ENCODE measurements around the gene CMTM5. TPM values are rescaled to one million over a fixed set of nuclear protein-coding genes. Genes with fewer than 3 reads are reported as not detected.

CMTM5 gene
- polyA plus RNA-seq, 1 donor (not counting 4 experiments of a cell fraction or from before 2014, with no cell fraction given) = not detected

GRCh38 chr14:23380197-23380914, 3.5 kb downstream of the CMTM5 start:
- TF ChIP-seq EZH2 (IDR thresholded peaks at IDR 0.05; ENCODE audit: low read length) (no peak), CTCF (optimal IDR thresholded peaks at IDR 0.05 in 1 of 3, IDR thresholded peaks at IDR 0.05 in 1 of 3, conservative IDR thresholded peaks at IDR 0.05 in 1 of 3; ENCODE audit: extremely low read depth in 1 of 3, insufficient read depth in 2 of 3, low read length in 3 of 3) (no peak)
- Histone ChIP-seq H2AFZ (ENCODE audit: control insufficient read depth, low read length) (no peak overlapping the region), H3K36me3 (ENCODE audit: control insufficient read depth in 2 of 2, extremely low read depth in 1 of 2, insufficient read depth in 2 of 2, low read length in 2 of 2) (no peaks in the 10 kb centered on the region), H3K9me1 (ENCODE audit: control insufficient read depth, extremely low read depth, insufficient read depth, low read length) (no peaks in the 10 kb centered on the region), H3K27ac (ENCODE audit: control insufficient read depth, insufficient read depth, low read length) (no peak overlapping the region), H3K9ac (ENCODE audit: control insufficient read depth, extremely low read depth, insufficient read depth, low read length) (no peak overlapping the region), H3K27me3 (ENCODE audit: control insufficient read depth, extremely low read depth, insufficient read depth, low read length) (peaks cover 7% of the 10 kb centered on the region), H3K4me1 (ENCODE audit: control insufficient read depth, extremely low read depth, insufficient read depth, low read length) (no peaks in the 10 kb centered on the region), H3K4me3 (ENCODE audit: control insufficient read depth in 2 of 3, extremely low read depth in 1 of 3, insufficient read depth in 2 of 3, low read depth in 1 of 3, low read length in 3 of 3) (no peak overlapping the region), H3K4me2 (ENCODE audit: control insufficient read depth, extremely low read depth, insufficient read depth, low read depth, low read length) (no peak overlapping the region), H3K79me2 (ENCODE audit: control insufficient read depth, insufficient read depth, low read length) (no peaks in the 10 kb centered on the region), H4K20me1 (ENCODE audit: control insufficient read depth, extremely low read depth, insufficient read depth, low read length) (no peaks in the 10 kb centered on the region), H3K9me3 (ENCODE audit: control insufficient read depth, low read depth, low read length) (no peaks in the 10 kb centered on the region)
- dilution Hi-C loops (cut with MboI; ENCODE audit: extremely low pct_ligation_motif_present, low sequenced_read_pairs) = no loop called here
- DNase-seq (ENCODE audit: low read depth, low spot score) = no peak
- FAIRE-seq = no peak

- Histone ChIP-seq H3K4me1 (ENCODE audit: control insufficient read depth, extremely low read depth, insufficient read depth, low read length) (no peaks in the 10 kb centered on the region), H3K79me2 (ENCODE audit: control insufficient read depth, insufficient read depth, low read length) (no peaks in the 10 kb centered on the region), H3K27ac (ENCODE audit: control insufficient read depth, insufficient read depth, low read length) (no peak overlapping the region), H3K9me1 (ENCODE audit: control insufficient read depth, extremely low read depth, insufficient read depth, low read length) (no peaks in the 10 kb centered on the region), H4K20me1 (ENCODE audit: control insufficient read depth, extremely low read depth, insufficient read depth, low read length) (no peaks in the 10 kb centered on the region), H3K4me3 (ENCODE audit: control insufficient read depth in 2 of 3, extremely low read depth in 1 of 3, insufficient read depth in 2 of 3, low read depth in 1 of 3, low read length in 3 of 3) (no peak overlapping the region), H3K9me3 (ENCODE audit: control insufficient read depth, low read depth, low read length) (no peaks in the 10 kb centered on the region), H3K9ac (ENCODE audit: control insufficient read depth, extremely low read depth, insufficient read depth, low read length) (no peak overlapping the region), H2AFZ (ENCODE audit: control insufficient read depth, low read length) (no peak overlapping the region), H3K27me3 (ENCODE audit: control insufficient read depth, extremely low read depth, insufficient read depth, low read length) (peaks cover 7% of the 10 kb centered on the region), H3K36me3 (ENCODE audit: control insufficient read depth in 2 of 2, extremely low read depth in 1 of 2, insufficient read depth in 2 of 2, low read length in 2 of 2) (no peaks in the 10 kb centered on the region), H3K4me2 (ENCODE audit: control insufficient read depth, extremely low read depth, insufficient read depth, low read depth, low read length) (no peak overlapping the region)
- dilution Hi-C loops (cut with MboI; ENCODE audit: extremely low pct_ligation_motif_present, low sequenced_read_pairs) = no loop called here
- TF ChIP-seq CTCF (optimal IDR thresholded peaks at IDR 0.05 in 1 of 3, IDR thresholded peaks at IDR 0.05 in 1 of 3, conservative IDR thresholded peaks at IDR 0.05 in 1 of 3; ENCODE audit: extremely low read depth in 1 of 3, insufficient read depth in 2 of 3, low read length in 3 of 3) = no peak
- no peak for TF ChIP-seq EZH2 (IDR thresholded peaks at IDR 0.05; ENCODE audit: low read length)
- FAIRE-seq (no peak), DNase-seq (ENCODE audit: low read depth, low spot score) (no peak)
Measured at GRCh38 chr14:23380976-23381375, 4.1 kb downstream of the CMTM5 start.

Measured in keratinocyte (primary cell).